Stimulated activated CD8-positive, alpha-beta memory T cell treated with anti-CD3 and anti-CD28 coated beads, Interleukin-15, amount 100 ng/mL, for 24 hours (primary cell): ENCODE data around the gene OR4D11.
"Not testable (repeated sequence)": the region's sequence is repeated elsewhere in the genome, so short reads cannot be mapped to it uniquely, and the experiment has no call there.

Source experiments
- DNase-seq: peaks from one replicate; pipeline ENCODE4 v3.0.0-alpha.2; 2020; ENCODE audit warnings: low read depth

Gene OR4D11

DNA sequence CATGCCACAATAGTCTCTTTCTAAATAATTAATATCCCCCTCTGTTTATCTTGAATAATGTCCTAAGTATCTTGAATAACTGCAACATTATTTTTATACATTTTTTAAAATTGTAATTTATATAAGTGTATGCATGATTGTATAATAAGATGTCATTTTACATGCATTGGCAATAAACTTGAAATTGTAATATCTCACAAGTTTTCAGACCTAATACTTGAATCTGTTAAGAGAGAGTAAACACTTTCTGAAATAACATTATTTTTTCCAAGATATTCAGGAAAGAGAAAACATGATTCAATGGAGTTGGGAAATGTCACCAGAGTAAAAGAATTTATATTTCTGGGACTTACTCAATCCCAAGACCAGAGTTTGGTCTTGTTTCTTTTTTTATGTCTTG lies at the start of gene OR4D11:
OR4D11 (plus strand) TSS at position 301 of the 400 bp plus-strand sequence; CDS start at position 301, 0 bp downstream.
- DNase-seq = no peak

DNA sequence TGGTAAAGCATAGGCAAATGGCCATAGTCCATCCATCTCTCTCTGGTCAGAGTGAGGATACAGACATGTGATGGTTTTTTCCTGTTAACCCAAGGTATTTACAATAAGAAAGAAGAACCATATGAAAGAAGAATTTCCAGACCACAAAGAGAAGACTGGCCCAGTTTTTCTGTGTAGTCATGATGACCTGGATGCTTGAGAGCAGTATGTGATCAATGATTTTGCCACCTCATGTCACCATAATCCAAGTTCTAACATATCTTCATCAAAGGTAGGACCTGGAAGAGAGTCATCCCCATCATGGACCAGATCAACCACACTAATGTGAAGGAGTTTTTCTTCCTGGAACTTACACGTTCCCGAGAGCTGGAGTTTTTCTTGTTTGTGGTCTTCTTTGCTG lies 46.7 kb upstream of the OR4D11 start, which contains the start of gene OR4D6:
OR4D6 (plus strand) TSS at position 301 of the 400 bp plus-strand sequence; CDS start at position 301, 0 bp downstream.
- no peak for DNase-seq

DNA sequence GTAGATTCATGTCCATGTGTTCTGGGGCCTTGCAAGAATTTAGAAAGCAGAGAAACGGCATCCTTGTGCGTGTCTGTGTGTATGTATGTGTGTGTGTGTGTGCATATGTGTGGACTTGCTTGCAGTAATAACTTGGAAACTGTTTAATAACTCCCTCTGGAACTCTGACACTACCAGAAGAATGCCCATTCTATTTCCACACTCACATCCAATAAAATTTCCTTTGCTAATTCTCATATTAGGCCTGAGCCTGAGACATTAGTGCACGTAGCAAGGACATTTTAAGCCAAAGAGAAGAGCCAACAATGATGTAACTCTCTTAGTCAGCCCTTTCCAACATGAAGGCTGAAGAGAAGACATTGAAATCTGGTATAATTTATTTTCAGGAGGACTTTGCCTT lies 43.5 kb upstream of the OR4D11 start:
- no peak for DNase-seq

DNA sequence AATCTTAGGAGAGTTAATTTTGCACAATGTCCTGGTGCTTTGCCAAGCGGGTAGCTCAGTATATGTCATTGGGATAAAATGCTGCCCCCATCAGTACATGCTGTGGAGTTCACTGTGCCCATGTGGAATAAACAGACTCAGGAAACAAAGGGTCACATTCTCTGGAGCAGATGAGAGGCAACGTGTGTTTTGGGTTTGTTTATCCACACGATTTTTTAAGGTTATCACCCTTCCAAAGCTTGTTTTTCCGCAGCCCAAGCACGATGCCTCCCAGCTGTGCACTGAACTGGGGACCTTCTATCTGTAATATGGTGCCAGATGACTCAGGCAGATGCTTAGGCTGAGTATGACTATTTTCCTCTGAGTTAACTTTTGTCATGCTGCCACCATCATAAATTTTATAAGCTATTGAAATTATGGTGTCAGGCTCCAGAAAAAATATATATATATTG lies 40.2 kb upstream of the OR4D11 start:
- no peak for DNase-seq

DNA sequence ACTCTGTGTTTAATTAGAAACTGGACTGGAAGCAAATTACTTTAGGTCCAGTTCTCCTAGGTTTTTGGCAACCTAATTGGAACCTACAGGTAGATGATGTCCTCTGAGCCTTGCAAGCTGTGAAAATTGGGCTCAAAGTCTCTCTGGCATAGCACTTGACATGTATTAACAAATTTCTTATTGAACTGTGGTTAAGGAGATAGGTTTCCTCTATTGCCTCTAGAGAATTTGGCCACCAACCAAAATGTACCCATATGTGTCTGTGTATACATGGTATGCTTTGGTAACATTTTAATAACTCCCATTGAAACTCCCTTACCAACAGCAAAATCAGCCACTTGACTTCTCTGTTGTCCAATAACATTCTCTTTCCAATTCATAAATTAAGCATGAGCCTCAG lies 30.4 kb upstream of the OR4D11 start, which contains the start of gene OR4D10:
OR4D10 (plus strand) TSS at position 301 of the 400 bp plus-strand sequence. CDS start 4,115 bp downstream, outside the sequence.
- no peak for DNase-seq

DNA sequence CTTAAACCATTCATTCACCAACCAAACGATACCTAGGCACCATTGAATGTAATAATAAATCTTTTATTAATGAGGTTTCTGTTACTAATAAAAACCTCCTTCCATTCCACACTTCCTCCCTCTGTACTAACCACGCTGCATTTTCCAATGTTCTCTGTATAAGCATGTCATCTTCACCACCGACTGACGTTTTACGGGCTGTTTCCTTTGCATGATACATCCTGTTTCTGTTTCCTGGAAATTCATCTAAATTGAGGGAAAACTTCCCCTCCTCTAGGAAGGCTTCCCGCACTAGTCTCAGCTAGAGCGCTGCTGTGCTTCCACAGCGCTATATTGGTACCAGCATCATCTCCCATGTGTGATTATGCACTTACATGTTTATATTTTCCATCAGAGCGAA lies 28.2 kb upstream of the OR4D11 start:
- no peak for DNase-seq

DNA sequence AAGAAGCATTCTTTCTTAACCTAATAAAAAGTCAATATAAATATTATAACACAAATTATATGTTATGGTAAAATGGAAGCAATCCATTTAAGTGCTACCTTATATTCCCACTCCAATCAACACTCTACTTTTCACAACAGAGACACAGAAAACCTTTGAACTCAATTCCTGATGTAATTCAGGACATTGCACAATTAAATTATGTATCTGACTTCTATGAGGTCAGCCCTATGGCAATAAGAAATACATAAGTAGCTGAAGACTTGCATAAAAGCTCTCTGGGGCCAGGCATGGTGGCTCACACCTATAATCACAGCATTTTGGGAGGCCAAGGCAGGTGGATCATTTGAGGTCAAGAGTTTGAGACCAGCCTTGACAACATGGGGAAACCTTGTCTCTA lies 23.5 kb upstream of the OR4D11 start:
- no peak for DNase-seq

DNA sequence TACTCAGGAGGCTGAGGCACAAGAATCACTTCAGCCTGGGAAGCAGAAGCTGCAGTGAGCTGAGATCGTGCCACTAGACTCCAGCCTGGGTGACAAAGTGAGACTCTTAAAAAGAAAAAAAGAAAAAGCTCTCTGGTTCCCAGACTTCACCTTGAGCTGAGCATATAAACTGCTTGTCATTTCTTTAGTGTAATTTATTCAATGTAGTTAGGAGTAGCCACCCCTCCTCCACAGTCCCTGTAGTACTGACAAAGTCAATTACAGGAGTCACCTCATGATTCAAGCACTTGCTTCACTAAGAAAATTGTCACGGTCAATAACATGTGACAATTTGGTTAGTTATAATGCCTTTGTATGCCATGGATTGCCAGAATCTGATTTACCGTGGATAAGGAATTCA lies 23.0 kb upstream of the OR4D11 start:
- no peak for DNase-seq

DNA sequence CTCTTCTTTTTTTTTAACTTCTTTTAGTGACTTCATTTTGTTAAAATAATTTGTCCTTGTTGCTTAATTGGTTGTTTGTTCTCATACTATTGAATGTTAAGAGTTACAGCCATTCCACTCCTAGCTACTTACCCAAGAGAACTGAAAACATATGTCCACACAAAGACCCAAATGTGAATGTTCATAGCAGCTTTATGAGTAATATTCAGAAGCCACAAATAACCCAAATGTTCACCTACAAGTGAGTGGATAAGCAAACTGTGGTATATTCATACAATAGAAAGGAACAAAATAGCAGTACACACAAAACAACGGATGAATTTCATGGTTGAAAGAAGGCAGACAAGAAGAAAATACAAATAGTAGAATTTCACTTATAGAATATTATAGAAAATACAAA lies 1.4 kb upstream of the OR4D11 start:
- no peak for DNase-seq

DNA sequence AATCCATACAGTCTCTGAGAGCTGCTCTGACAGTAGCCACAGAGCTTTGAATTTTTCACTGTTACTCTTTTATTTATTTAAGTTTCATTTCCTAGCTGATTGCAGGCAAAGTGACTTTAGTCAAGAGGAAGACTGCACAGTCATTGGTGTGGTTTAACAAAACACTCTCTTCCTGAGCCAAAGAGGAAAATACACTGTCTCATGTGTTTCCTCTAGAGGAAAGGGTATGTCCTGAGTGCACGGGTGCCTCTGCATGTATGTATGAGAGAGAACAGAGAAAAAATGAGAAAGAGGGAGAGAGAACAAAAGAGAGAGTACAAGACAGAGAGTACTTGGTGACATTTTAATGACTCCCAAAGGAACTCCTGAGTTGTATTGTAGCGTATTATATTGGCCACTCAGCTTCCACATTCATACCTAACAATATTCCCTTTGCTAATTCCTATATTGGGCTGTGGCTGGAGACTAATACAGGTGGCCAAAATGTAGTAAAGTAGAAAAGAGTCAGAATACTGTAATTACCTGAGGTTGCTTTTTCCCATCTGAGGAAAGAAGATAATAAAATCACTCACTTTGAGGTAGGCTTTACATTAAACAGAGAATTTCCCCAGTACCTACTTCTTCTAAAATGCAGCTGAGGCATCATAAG lies 7.7 kb downstream of the OR4D11 start, which contains the start of gene OR4D9:
OR4D9 (plus strand) TSS at position 599 of the 649 bp plus-strand sequence. CDS start 3,374 bp downstream, outside the sequence.
- no peak for DNase-seq

DNA sequence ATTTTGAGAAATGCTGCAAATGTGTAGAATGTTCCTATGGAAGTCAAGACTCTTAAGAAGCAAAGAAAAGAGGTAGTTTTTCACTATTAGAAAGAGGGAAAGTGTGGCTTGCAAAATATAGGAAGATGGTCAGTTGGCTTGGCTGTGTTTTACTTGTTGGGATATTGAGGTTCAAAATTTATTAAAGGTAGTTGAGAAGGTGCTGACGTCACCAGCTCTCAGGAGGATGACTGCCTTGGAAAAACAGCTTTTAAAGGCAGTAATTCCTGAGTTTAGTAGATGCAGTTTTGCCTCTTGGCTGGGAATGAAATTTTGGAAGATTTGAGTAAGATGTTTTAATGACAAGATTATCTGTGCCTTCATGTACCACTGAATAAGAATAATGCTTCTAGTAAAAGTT lies 8.3 kb downstream of the OR4D11 start:
- no peak for DNase-seq

DNA sequence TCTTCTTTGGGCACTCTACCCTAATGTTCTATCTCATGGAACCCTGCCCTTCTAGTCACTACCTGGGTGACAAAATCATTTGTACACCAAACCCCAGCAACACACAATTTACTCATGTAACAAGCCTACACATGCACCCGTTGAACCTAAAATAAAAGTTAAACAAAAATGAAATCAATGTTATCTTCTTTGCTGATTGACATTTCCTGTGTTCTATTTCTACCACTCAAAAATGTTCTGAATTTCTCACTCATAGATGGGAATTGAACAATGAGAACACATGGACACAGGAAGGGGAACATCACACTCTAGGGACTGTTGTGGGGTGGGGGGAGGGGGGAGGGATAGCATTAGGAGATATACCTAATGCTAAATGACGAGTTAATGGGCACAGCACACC lies 16.8 kb downstream of the OR4D11 start:
- DNase-seq = not testable (repeated sequence)

DNA sequence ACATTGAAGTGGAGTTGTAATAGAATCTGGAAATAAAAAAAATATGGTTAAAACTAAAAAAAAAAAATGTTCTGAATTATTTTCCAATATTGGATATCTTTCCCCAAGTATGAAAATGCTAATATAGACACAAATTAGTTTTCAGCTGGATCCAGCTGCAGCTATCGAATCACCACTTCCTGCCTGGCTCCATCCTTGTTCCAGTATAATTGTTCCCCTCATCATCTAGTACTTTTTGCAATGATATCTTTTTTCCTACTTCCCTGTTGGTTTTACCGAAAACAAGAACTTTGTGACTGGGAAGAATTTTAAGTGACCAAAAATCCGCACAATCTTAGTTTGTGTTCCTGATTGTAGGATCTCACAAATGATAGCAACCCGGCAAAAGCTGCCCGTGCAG lies 17.4 kb downstream of the OR4D11 start:
- no peak for DNase-seq

DNA sequence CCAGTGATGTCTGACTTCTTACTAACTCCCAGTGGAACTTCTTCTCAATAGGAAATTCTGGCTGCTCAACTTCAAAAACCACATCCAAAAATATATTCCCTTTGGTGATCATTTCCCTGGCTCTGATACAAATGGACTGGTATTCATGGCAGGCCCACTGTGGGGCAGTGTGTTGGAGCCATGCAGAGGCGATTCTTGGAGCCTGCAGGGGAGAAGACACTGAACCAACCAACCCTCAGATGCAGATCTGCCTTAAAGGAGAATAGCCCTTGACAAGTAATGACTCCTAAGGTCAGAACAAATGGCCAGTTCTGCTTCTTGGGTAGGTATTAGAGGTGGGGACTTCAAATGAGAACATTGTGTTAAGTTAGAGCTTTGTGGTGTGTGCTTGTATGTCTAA lies 20.2 kb downstream of the OR4D11 start:
- DNase-seq = no peak

DNA sequence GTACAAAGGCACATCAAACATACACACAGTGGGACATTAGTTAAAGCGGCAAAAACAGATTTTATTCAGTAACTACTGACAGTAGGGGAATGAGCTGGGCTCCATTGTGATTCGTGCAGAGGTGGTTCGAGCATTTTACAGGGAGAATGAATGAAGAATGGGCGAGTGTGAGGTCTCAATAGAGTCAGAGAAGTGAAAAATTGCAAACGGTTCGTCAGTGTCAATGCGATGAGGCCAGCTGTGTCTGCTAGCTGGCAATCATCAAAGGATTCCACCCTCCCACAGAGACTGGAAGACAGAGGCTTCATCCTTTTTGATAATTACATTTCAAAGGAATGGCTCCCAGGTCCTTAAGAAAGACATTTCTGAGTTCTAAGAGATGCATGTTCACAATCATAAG lies 25.3 kb downstream of the OR4D11 start:
- no peak for DNase-seq

DNA sequence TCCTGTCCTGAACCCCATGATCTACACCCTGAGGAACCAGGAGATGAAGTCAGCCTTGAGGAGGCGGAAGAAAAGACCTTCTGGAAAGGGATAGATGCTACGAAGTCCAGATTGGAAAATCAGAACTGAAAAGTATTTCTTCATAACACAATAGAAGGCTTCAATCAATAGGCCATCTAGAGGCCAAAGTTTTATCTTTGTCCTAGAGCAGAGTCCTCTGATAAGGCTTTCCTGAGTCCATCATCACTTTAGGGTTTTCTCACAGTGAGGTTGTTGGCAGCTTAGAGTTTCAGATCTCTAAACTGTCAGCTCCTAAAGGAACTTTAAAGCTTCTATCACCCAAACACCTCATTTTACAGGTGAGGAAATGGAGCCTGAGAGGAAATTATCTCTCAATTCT lies 29.2 kb downstream of the OR4D11 start:
- DNase-seq = no peak

DNA sequence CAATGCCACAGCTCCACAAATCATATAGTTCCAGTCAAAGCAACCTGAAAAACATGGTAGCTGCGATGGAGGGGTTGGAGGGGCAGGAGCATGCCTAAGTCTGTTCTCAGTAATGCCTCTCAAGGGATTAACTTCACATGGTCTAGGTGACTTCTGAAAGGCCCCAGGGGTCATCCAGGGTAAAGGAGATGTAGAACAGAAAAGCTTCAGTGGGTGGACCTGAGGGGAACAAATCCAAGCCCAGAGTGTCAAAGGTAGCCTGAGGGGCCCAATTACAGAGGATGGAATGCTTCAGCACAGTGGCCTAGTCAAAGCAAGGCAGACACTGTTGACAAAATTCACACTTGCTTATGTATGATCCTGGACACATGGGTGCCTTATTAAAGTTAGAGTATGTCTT lies 31.3 kb downstream of the OR4D11 start:
- DNase-seq = no peak

DNA sequence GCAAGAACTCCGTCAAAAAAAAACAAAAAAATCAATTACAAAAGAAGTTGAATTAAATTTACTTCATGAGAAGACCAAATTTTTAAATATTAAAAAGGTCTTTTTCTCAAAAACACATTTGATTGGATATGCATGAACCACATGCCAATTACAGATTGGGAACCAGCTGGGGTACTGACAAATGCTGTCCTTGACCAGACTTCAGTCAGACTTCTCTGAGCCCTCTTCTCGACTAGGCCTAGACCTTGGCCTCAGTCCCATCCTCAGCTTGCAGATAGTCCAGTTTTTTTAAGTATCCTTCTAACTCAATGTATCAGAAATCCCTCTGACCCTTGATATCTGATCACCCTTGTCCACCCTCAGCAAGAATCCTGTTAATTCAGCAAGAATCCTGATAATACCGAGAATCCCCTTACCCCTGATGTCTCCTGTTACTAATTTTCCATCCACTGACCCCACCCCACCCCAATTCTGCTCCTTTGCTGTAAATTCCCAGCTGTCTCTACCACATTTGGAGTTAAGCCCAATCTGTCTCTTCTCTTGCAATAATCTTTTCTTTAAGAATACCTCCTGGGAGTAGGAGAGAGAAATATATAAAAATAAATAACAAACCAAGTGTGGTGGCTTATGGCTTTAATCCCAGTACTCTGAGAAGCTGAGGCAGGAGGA lies 38.9 kb downstream of the OR4D11 start:
- DNase-seq = no peak

DNA sequence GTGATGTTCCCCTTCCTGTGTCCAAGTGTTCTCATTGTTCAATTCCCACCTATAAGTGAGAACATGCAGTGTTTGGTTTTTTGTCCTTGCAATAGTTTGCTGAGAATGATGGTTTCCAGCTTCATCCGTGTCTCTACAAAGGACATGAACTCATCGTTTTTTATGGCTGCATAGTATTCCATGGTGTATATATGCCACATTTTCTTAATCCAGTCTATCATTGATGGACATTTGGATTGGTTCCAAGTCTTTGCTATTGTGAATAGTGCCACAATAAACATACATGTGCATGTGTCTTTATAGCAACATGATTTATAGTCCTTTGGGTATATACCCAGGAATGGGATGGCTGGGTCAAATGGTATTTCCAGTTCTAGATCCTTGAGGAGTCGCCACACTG lies 40.3 kb downstream of the OR4D11 start:
- not testable (repeated sequence) for DNase-seq

DNA sequence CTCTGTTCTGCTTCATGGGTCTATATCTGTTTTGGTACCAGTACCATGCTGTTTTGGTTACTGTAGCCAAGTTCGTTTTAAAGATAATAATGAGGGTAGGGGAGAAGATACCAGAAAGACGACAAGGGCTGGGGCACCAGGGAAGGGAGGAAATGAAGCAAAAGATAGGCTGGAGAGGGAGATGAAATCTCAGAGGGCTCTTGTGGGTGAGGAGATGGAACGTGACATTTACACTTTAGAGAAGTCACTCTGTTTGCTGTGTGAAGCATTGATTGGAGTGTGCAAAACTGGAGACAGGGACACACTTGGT lies 41.4 kb downstream of the OR4D11 start:
- no peak for DNase-seq

DNA sequence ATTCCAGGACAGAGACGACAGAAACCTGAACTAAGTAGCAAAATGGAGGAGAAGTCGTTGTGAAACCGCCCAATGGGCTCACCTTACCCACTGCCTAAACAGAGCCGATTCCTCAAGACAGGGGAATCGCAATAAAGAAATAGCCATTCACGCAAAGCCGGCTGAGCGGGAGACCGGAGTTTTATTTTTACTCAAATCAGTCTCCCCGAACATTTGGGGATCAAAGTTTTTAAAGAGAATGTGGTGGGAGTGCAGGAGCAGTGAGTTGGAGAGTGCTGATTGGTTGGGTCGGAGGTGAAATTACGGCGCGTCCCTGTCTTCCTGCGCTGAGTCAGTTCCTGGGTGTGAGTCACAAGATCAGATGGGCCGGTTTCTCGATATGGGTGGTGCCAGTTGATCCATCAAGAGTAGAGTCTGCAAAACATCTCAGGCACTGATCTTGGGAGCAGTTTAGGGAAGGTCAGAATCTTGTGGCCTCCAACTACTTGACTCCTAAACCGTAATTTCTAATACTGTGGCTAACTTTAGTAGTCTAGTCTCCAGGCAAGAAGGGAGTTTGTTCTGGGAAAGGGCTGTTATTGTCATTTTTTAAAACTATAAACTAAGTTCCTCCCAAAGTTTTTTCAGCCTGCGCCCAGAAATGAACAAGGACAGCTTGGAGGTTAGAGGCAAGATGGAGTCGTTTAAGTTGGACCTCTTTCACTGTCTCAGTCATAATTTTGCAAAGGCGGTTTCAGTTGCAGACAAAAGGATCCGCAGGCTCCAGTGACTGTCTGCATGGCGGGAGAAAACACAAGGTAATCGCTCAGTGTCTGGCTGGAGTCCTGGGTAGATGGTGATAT lies 42.0 kb downstream of the OR4D11 start:
- DNase-seq = no peak

DNA sequence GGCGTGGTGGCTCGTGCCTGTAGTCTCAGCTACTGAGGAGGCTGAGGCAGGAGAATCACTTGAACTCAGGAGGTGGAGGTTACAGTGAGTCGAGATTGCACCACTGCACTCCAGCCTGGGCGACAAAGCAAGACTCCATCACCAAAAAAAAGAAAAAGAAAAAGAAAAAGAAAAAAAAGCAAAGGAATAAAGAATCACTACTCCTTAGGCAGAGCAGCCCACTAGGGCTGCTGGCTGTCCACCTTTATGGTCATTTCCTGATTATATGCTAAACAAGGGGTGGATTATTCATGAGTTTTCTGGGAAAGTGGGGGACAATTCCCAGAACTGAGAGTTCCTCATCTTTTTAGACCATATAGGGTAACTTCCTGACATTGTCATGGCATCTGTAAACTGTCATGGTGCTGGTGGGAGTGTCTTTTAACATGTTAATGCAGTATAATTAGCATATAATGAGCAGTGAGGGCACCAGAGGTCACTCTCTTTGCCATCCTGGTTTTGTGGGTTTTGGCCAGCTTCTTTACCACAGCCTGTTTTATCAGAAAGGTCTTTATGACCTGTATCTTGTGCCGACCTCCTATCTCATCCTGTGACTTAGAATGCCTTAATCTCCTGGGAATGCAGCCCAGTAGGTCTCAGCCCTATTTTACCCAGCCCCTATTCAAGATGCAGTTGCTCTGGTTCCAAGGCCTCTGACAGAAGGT lies 44.4 kb downstream of the OR4D11 start:
- DNase-seq = not testable (repeated sequence)
